Measurements from ENCODE around the gene EHMT2. TPM values are rescaled to one million over a fixed set of nuclear protein-coding genes. Genes with fewer than 3 reads are reported as not detected.

The EHMT2 gene
- polyA plus RNA-seq, 3 donors: 9.9 to 52.8 (median 16.0) TPM

DNA sequence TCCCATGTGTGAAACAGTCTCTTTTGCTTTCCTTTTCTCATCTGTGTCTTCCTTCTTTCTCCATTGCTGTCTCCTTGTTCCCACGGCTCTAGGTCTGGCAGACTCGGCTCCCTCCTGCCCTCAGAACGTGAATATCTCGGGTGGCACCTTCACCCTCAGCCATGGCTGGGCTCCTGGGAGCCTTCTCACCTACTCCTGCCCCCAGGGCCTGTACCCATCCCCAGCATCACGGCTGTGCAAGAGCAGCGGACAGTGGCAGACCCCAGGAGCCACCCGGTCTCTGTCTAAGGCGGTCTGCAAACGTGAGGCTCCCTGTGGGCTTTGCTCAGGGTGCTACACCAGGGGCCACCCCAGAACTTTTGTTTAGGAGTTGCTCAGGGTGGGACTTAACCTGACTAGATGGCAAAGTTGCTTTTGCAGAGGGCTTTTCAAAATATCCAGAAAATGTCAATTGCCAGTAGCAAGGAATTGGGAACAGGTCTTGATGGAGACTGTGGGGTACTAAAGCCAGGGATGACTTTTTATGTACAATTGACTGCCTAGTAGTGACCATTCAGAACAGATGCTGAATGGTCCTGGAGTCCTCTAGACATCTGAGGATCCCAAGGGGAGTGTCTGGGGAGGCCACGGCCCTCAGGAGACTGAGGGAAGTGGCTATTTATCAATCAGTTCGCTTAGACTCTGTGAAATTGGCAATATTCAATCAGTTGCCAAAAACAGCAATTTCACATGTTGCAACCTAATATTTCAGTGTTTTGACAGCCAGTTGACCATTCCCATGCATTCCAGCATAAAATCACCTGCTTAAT, 30.6 kb upstream of the EHMT2 start:
- no peak overlapping the region for H3K9ac ChIP-seq (ENCODE audit: insufficient read depth, low read length, poor library complexity, severe bottlenecking)

DNA sequence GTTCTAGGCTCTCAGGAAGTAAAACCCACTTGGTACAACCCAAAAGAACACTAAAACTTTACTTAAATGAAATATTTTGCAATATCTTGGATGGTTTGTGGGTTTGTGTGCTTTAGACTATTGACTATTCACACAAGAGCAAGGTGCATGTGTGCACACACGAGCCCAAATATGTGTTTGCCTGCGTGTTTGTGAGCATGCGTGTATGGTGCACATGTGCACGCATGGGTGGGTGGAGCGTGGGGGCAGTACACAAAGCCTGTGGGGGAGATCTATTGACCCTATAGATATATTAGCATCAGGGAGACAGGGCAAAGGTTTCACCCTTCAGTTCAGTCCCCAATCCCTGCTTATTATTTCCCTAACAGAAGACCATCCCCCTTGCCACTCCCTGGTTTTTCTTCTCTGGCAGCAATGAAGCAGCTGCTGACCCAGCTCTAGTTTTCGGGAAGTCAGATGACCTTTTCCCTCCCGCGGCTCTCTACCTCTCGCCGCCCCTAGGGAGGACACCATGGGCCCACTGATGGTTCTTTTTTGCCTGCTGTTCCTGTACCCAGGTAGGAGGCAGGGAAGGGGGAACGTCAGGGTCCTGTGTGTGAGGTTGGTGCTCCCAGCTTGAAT, 29.9 kb upstream of the EHMT2 start, which contains the start of gene C2:
C2 (plus strand) TSS at position 476 of the 621 bp plus-strand sequence; CDS start at position 512, 36 bp downstream.
- Mint-ChIP-seq H3K9me3 (peaks cover 0 to 3% (median 0%) of the 10 kb centered on the region in 7 donors), H3K27me3 (ENCODE audit: low read depth in 3 of 3) (peaks cover 0 to 4% (median 2%) of the 10 kb centered on the region in 3 donors), H3K36me3 (no peaks in the 10 kb centered on the region), H3K4me1 (peaks cover 26% of the 10 kb centered on the region), H3K27ac (peak within 1 kb of the TSS in 3 of 7 donors; percentile 2 to 40 (median 10)), H3K4me3 (peak within 1 kb of the TSS; percentile 62 to 77)
- TF ChIP-seq, protein P1, sequence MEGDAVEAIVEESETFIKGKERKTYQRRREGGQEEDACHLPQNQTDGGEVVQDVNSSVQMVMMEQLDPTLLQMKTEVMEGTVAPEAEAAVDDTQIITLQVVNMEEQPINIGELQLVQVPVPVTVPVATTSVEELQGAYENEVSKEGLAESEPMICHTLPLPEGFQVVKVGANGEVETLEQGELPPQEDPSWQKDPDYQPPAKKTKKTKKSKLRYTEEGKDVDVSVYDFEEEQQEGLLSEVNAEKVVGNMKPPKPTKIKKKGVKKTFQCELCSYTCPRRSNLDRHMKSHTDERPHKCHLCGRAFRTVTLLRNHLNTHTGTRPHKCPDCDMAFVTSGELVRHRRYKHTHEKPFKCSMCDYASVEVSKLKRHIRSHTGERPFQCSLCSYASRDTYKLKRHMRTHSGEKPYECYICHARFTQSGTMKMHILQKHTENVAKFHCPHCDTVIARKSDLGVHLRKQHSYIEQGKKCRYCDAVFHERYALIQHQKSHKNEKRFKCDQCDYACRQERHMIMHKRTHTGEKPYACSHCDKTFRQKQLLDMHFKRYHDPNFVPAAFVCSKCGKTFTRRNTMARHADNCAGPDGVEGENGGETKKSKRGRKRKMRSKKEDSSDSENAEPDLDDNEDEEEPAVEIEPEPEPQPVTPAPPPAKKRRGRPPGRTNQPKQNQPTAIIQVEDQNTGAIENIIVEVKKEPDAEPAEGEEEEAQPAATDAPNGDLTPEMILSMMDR (IDR thresholded peaks at IDR 0.05): no peak
- H3K79me2 ChIP-seq (ENCODE audit: insufficient read depth, low read length): no peaks in the 10 kb centered on the region
- no peaks in the 10 kb centered on the region for H3K9me3 ChIP-seq (replicated peaks in 1 of 2; ENCODE audit: control insufficient read depth in 1 of 2, insufficient read depth in 1 of 2, low read length in 2 of 2)
- H3K4me3 ChIP-seq (replicated peaks in 1 of 3; ENCODE audit: low read depth in 2 of 3, low read length in 3 of 3): peak within 1 kb of the TSS in 1 of 3 experiments; percentile 51
- peak within 1 kb of the TSS in 1 of 2 donors; percentile 48 for H3K27ac ChIP-seq (ENCODE audit: low read depth in 1 of 2, low read length in 2 of 2)
- H4K20me1 ChIP-seq (ENCODE audit: insufficient read depth, low read length): no peaks in the 10 kb centered on the region
- intact Hi-C loops (cut with micrococcal nuclease): no loop called here
- H3K4me2 ChIP-seq (replicated peaks; ENCODE audit: extremely low read depth, low read length, poor library complexity, severe bottlenecking): peak within 1 kb of the TSS; percentile 36
- H3K27me3 ChIP-seq (ENCODE audit: control insufficient read depth in 2 of 2, insufficient read depth in 2 of 2, low read length in 2 of 2): no peaks in the 10 kb centered on the region
- H3K4me1 ChIP-seq (ENCODE audit: control insufficient read depth in 1 of 2, insufficient read depth in 2 of 2, low read length in 2 of 2): peaks cover 4 to 31% of the 10 kb centered on the region in 2 donors
- no peak for DNase-seq
- 100% methylated on average over 1 of the region's 11 CpGs for WGBS (ENCODE audit: insufficient coverage)
- H3K36me3 ChIP-seq (replicated peaks in 1 of 2; ENCODE audit: control insufficient read depth in 1 of 2, insufficient read depth in 2 of 2, low read length in 2 of 2): no peaks in the 10 kb centered on the region
- H2AFZ ChIP-seq (ENCODE audit: insufficient read depth, low read depth, low read length, poor library complexity, severe bottlenecking): peak within 1 kb of the TSS; percentile 68
- no peak within 1 kb of the TSS for H3K9ac ChIP-seq (ENCODE audit: insufficient read depth, low read length, poor library complexity, severe bottlenecking)

More for the DNA sequence above, 30.6 kb upstream of the EHMT2 start:
- H3K27me3 ChIP-seq (ENCODE audit: control insufficient read depth in 2 of 2, insufficient read depth in 2 of 2, low read length in 2 of 2): no peaks in the 10 kb centered on the region
- peak overlapping the region; percentile 36 for H3K4me2 ChIP-seq (replicated peaks; ENCODE audit: extremely low read depth, low read length, poor library complexity, severe bottlenecking)
- H3K4me3 Mint-ChIP-seq: peak overlapping the region; percentile 62 to 77
- H3K4me3 ChIP-seq (replicated peaks in 1 of 3; ENCODE audit: low read depth in 2 of 3, low read length in 3 of 3): peak overlapping the region in 1 of 3 experiments; percentile 51
- no peak for DNase-seq
- TF ChIP-seq, protein P1 (IDR thresholded peaks at IDR 0.05): no peak
- H3K4me1 Mint-ChIP-seq: peaks cover 26% of the 10 kb centered on the region
- H4K20me1 ChIP-seq (ENCODE audit: insufficient read depth, low read length): no peaks in the 10 kb centered on the region
- peak overlapping the region in 1 of 2 donors; percentile 48 for H3K27ac ChIP-seq (ENCODE audit: low read depth in 1 of 2, low read length in 2 of 2)
- H3K27ac Mint-ChIP-seq: peak overlapping the region in 2 of 7 donors; percentile 10 to 40
- intact Hi-C loops (cut with micrococcal nuclease): no loop called here
- peak overlapping the region; percentile 68 for H2AFZ ChIP-seq (ENCODE audit: insufficient read depth, low read depth, low read length, poor library complexity, severe bottlenecking)
- no peaks in the 10 kb centered on the region for H3K36me3 ChIP-seq (replicated peaks in 1 of 2; ENCODE audit: control insufficient read depth in 1 of 2, insufficient read depth in 2 of 2, low read length in 2 of 2)
- WGBS (ENCODE audit: insufficient coverage): 91% methylated on average over 10 of the region's 11 CpGs
- peaks cover 0 to 3% (median 0%) of the 10 kb centered on the region in 7 donors for H3K9me3 Mint-ChIP-seq
- no peaks in the 10 kb centered on the region for H3K79me2 ChIP-seq (ENCODE audit: insufficient read depth, low read length)
- no peaks in the 10 kb centered on the region for H3K36me3 Mint-ChIP-seq
- H3K9me3 ChIP-seq (replicated peaks in 1 of 2; ENCODE audit: control insufficient read depth in 1 of 2, insufficient read depth in 1 of 2, low read length in 2 of 2): no peaks in the 10 kb centered on the region
- H3K27me3 Mint-ChIP-seq (ENCODE audit: low read depth in 3 of 3): peaks cover 0 to 3% (median 3%) of the 10 kb centered on the region in 3 donors
- H3K4me1 ChIP-seq (ENCODE audit: control insufficient read depth in 1 of 2, insufficient read depth in 2 of 2, low read length in 2 of 2): peaks cover 4 to 31% of the 10 kb centered on the region in 2 donors

Data from CD14-positive monocyte (primary cell).